Measurements from ENCODE around the gene CRTAC1. TPM values are rescaled to one million over a fixed set of nuclear protein-coding genes. Genes with fewer than 3 reads are reported as not detected.

Gene CRTAC1
- total RNA-seq, 1 donor from 2014 or later, result 0.82 TPM

DNA sequence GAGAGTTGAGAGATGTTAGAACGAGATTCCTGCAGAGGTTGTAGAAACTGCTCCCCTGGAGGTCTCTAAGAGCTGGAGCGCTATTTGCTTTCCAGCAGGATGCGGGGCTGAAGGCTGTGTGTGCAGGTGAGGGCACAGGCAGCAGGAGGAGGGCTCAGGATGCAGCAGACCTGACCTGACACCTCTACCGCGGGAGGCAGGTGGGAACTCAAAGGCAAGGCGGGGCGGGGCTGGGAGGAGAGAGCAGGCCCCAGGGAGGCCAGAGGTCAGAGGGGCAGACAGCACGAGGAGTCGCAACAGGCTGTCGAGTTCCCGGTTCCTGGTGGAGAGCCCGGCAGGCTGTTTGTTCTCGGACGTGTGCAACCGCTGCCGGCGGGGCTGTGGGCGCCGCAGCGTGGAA is 7.9 kb upstream of the CRTAC1 start:
- DNase-seq (ENCODE audit: low read depth, low spot score), result no peak
- peaks cover 96% of the 10 kb centered on the region for H3K27me3 Mint-ChIP-seq (ENCODE audit: low read depth)
- H3K9me3 Mint-ChIP-seq, result no peaks in the 10 kb centered on the region
- TF ChIP-seq, protein P1, sequence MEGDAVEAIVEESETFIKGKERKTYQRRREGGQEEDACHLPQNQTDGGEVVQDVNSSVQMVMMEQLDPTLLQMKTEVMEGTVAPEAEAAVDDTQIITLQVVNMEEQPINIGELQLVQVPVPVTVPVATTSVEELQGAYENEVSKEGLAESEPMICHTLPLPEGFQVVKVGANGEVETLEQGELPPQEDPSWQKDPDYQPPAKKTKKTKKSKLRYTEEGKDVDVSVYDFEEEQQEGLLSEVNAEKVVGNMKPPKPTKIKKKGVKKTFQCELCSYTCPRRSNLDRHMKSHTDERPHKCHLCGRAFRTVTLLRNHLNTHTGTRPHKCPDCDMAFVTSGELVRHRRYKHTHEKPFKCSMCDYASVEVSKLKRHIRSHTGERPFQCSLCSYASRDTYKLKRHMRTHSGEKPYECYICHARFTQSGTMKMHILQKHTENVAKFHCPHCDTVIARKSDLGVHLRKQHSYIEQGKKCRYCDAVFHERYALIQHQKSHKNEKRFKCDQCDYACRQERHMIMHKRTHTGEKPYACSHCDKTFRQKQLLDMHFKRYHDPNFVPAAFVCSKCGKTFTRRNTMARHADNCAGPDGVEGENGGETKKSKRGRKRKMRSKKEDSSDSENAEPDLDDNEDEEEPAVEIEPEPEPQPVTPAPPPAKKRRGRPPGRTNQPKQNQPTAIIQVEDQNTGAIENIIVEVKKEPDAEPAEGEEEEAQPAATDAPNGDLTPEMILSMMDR (conservative IDR thresholded peaks at IDR 0.05), result no peak
- H3K4me3 Mint-ChIP-seq, result no peak overlapping the region
- no peak overlapping the region for H3K27ac Mint-ChIP-seq (ENCODE audit: unreplicated experiment)
- peaks cover 7% of the 10 kb centered on the region for H3K4me1 Mint-ChIP-seq
- no peaks in the 10 kb centered on the region for H3K36me3 Mint-ChIP-seq (ENCODE audit: low read depth)

DNA sequence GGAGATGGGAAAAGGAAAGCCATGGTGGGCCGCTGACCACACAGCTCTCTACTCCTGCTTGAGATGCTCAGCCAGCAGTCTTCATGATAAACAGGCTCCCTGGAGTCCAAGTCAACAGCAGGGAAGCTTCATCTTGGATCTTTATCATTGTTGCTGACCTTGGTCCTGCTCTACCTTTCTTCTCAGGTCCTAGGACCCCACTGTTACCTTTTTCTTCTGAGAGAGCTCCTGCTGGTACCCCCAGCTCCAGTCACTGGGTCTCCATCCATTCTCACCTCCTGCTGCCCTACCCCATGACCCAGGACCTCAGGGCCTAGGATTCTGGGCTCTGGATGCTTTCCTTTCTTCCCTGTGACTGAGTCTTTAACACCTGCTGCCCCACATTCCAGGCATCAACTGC is 5.2 kb upstream of the CRTAC1 start:
- peaks cover 7% of the 10 kb centered on the region for H3K4me1 Mint-ChIP-seq
- TF ChIP-seq, protein P1 (conservative IDR thresholded peaks at IDR 0.05), result no peak

DNA sequence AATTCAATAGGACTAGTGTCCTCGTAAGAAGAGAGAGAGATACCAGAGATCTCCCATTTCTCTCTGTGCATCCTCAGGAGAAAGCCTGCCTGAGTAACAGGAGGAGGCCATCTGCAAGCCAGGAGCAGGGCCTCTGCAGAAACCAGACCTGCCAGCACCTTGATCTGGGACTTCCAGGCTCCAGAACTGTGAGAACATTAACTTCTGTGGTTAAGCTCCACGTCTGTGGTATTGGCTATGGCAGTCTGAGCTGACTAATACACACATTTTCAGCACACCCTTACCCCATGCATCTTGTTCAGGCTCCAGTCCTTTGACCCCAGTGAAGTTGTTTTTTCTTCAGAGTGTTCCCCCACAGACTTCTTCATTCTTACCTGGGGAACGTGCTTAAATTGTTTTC is 3.1 kb upstream of the CRTAC1 start:
- Mint-ChIP-seq H3K9me3 (no peaks in the 10 kb centered on the region), H3K27me3 (ENCODE audit: low read depth) (peaks cover 92% of the 10 kb centered on the region), H3K36me3 (ENCODE audit: low read depth) (no peaks in the 10 kb centered on the region), H3K4me3 (no peak overlapping the region), H3K4me1 (peaks cover 10% of the 10 kb centered on the region), H3K27ac (ENCODE audit: unreplicated experiment) (no peak overlapping the region)
- TF ChIP-seq, protein P1 (conservative IDR thresholded peaks at IDR 0.05), result no peak
- DNase-seq (ENCODE audit: low read depth, low spot score), result no peak

More for the DNA sequence above, 5.2 kb upstream of the CRTAC1 start:
- Mint-ChIP-seq H3K27ac (ENCODE audit: unreplicated experiment) (no peak overlapping the region), H3K4me3 (no peak overlapping the region), H3K9me3 (no peaks in the 10 kb centered on the region), H3K27me3 (ENCODE audit: low read depth) (peaks cover 95% of the 10 kb centered on the region), H3K36me3 (ENCODE audit: low read depth) (no peaks in the 10 kb centered on the region)
- DNase-seq (ENCODE audit: low read depth, low spot score), result no peak

DNA sequence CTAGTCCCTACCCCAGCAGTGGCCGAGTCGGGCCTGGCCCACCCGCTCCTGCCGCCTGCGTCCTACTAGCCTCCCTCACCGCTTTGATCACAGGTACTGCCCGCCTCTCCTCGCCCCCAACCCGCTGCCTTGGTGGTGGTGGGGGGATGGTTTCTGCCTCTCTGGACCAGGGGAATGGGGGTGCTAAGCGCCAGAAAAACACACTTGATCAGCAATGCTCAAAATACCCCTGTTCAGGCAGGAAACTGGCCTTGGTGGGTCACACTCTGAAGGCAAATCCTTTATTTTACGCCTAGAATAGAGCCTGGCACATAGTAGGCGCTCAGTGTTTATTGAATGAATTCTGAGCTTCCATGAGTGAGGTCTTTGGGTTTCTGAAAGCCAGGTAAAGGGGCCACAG is 1.0 kb upstream of the CRTAC1 start:
- H3K27me3 Mint-ChIP-seq (ENCODE audit: low read depth), result peaks cover 92% of the 10 kb centered on the region
- H3K27ac Mint-ChIP-seq (ENCODE audit: unreplicated experiment), result no peak overlapping the region
- TF ChIP-seq, protein P1 (conservative IDR thresholded peaks at IDR 0.05), result no peak
- no peaks in the 10 kb centered on the region for H3K9me3 Mint-ChIP-seq
- no peaks in the 10 kb centered on the region for H3K36me3 Mint-ChIP-seq (ENCODE audit: low read depth)
- peak overlapping the region; percentile 66 for H3K4me3 Mint-ChIP-seq
- H3K4me1 Mint-ChIP-seq, result peaks cover 10% of the 10 kb centered on the region
- DNase-seq (ENCODE audit: low read depth, low spot score), result no peak

- TF ChIP-seq, protein P1 (conservative IDR thresholded peaks at IDR 0.05), result no peak
- Mint-ChIP-seq H3K9me3 (no peaks in the 10 kb centered on the region), H3K27me3 (ENCODE audit: low read depth) (peaks cover 92% of the 10 kb centered on the region), H3K36me3 (ENCODE audit: low read depth) (no peaks in the 10 kb centered on the region), H3K4me3 (no peak overlapping the region), H3K27ac (ENCODE audit: unreplicated experiment) (no peak overlapping the region), H3K4me1 (peaks cover 10% of the 10 kb centered on the region)
- DNase-seq (ENCODE audit: low read depth, low spot score), result peak; percentile 38
Measured at GRCh38 chr10:98030991-98031431, 590 bp upstream of the CRTAC1 start.

Measured in neural crest cell (in vitro differentiated cells).